Endothelial cell of coronary artery (primary cell): ENCODE data around the gene TMEM203. TPM values are rescaled to one million over a fixed set of nuclear protein-coding genes. Genes with fewer than 3 reads are reported as not detected.

Experiments used
- total RNA-seq: library from RNA; depleted of rRNA; stranded (reverse); fragments of >200 nt; gene quantifications from 2 replicates; pipeline ENCODE4 v1.2.3, GENCODE V29; 2014

TMEM203 gene, protein sequence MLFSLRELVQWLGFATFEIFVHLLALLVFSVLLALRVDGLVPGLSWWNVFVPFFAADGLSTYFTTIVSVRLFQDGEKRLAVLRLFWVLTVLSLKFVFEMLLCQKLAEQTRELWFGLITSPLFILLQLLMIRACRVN
- total RNA-seq, result 22.7 and 26.8 TPM in 2 replicates

DNA sequence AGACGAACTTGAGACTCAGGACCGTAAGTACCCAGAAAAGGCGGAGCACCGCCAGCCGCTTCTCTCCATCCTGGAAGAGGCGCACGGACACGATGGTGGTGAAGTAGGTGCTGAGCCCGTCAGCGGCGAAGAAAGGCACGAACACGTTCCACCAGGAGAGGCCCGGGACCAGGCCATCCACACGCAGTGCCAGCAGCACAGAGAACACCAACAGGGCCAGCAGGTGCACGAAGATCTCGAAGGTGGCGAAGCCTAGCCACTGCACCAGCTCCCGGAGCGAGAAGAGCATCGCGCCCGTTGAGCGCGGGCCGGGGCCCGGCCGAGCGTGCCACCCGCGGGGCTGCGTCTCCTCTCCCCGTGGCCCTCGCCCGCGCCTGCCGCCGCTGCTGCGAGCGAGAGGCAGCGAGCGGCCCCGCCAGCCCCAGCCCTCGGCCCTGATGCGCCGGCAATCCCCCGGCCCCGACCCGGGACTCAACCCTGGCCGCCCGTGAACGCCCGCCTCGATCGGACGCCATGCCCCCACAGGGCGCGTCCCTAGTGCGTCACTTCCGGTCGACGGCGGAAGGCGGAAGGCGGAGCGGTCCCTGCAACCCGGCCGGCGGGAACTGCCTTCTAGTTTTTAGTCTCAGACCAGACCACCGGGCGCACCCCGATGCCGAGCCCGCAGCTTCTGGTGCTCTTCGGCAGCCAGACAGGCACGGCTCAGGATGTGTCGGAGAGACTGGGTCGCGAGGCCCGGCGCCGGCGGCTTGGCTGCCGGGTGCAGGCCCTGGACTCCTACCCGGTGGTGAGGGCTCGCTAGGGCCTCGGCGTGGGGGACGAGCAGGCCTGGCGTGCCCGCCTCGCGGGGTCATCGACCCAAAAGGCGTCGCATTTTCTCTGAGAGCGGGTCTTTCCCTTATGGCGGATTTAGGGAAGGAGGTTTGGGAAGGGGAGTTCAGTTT lies at the start of gene TMEM203, which contains the start of gene NDOR1:
TSS of gene TMEM203 (minus strand) at position 523 of the 944 bp plus-strand sequence. CDS start at position 289, 234 bp downstream.
TSS of gene NDOR1 (plus strand) at position 575 of the 944 bp plus-strand sequence. CDS start at position 653, 78 bp downstream.

DNA sequence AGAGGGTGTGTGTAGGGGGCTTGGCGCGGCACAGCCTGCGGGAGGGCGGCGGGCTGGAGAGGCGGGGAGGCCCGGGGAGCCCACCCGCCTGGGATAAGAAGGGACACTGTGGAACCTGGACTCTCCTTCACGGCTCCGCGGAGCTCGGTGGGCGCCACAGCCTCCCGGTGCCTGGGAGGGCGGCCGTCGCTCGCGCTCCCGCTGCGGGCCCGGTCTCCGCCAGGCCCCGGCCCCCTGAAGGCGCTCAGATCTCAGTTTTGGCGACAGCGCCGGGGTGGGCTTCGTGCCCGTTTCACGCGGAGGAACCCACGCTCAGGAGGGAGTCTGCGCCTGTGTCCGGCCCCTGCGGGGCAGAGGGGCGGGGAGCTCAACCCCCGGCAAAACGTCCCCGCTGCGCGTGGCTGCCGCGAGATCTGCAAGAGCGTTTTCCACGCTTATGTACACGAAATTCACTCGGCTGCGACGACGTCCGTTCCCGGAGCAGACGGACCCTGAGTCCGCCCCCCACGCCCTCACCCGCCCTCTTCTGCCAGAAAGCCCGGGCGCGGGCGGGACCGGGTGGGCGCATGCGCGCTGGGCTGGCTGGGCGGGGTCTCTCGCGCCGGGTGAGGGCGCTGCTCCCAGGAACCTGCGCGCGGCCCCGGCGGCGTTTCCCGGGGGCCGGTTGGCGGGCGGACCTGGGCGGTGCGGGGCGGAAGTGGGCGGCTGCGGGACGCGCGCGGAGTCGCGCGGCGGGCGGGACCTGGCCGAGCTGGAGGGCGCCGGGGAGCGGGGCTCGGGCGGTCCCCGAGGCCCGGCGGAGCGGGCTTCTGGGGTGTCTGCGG lies 49.4 kb upstream of the TMEM203 start, which contains the start of gene NELFB:
TSS of gene NELFB (plus strand) at position 704 of the 824 bp plus-strand sequence.

DNA sequence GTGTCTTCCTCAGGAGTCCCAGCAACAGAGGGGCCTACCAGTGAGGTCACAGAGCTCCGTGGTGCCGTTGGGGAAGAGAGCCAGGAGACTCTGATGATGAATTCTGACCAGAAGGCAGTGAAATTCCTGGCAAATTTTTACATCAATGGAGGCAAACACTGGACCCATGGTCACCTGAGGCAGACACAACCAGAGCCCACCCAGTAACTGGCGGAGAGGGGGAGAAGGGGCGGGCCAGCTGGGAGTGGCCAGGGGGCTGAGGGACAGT lies 45.7 kb upstream of the TMEM203 start, which contains the start of gene STPG3:
TSS of gene STPG3 (plus strand) at position 93 of the 268 bp plus-strand sequence. CDS start at position 94, 1 bp downstream.

DNA sequence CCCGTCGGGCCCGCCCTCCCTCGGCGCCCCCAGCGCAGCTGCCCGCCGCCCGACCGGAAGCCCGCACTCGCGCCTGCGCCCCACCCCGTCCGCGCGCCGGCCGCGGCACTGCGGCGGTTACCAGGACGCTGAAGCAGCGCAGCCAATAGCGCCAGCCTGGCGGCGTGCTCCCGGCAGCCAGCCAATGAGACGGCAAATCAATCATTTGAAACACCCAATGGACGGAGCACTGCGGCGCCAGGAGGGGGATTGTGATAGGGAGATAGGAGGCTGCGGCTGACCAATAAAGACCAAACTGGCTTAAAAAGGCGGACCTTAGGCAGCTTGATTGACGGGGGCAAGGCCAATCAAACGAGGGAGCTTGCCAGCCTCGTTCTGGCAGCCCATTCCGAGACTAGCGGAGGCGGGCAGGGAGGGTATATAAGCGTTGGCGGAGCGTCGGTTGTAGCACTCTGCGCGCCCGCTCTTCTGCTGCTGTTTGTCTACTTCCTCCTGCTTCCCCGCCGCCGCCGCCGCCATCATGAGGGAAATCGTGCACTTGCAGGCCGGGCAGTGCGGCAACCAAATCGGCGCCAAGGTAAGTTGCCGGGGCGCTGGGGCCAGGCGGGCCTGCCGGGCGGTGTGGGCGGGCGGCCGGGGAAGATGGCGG lies 35.5 kb upstream of the TMEM203 start, which contains the start of gene TUBB4B:
TSS of gene TUBB4B (plus strand) at position 447 of the 649 bp plus-strand sequence. CDS start at position 521, 74 bp downstream.

DNA sequence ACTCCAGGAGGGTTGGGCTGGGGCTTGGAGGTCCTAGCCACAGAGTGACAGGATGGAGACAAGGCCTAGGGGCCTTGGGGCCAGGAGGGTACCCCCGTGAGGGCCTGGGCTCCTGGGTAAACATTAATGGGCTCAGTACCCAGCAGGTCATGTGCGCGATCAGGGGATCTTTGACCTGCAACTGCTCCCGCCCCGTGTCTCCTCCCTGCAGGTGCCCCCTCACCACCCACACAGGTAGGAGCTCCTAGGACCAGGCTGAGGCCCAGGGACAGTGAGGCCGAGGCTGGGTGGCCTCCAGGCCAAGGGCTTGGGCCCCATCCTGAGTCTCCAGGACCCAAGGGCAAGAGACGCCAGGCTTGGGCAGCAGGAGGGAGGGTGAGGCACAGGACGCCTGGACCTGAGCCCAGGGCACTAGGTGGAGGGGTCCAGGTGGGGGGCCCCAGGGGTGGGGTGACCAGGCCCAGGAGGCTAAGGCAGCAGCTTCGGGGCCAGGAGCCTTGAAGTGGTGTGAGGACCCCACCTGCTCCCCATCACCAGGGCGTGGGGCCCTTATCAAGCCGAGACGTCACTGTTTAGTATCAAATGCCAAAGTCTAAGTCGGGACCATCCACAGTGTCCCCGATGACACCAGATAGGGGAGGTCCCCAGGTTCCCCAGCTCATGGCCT lies 25.4 kb upstream of the TMEM203 start, which contains the start of gene SLC34A3:
TSS of gene SLC34A3 (plus strand) at position 197 of the 667 bp plus-strand sequence. CDS start 802 bp downstream, outside the sequence.

DNA sequence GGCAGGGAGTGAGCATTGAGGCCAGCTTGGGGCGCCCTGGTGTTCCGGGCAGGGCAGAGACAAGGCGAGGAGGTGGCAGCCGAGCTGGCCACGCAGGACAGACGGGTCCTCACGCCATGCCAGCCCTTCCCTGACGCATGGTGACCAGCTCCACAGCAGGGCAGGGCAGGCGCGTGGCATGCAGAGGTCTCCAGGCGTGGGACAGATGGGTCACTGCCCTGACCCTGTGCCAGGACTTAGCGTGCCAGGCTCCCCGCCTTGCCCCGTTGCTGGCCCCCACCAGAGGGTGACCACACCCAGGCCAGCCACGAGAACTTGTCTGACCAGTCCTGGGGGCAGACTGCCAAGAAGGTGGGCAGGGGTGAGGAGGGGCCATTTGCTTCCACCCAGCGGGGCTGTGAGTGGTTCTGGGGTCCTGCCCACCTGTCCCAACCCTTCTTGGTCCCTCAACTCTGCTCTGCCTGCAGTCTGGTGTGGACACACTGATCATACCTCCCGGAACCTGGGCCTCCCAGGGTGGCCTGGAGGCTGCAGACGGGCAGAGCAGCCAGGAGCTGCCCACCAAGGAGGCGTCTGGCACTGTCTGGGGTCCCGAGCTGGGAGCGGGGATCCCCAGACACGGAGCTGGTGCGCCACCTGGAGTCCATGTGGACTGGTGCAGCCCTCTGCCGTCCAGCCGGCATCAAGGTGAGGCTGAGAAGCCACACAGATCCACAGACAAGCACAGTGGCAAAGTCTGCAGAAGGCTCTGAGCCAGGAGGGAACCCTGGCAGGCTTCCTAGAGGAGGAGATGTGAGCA lies 21.8 kb upstream of the TMEM203 start, which contains the start of gene RNF224:
TSS of gene RNF224 (plus strand) at position 449 of the 799 bp plus-strand sequence. CDS start 834 bp downstream, outside the sequence.

DNA sequence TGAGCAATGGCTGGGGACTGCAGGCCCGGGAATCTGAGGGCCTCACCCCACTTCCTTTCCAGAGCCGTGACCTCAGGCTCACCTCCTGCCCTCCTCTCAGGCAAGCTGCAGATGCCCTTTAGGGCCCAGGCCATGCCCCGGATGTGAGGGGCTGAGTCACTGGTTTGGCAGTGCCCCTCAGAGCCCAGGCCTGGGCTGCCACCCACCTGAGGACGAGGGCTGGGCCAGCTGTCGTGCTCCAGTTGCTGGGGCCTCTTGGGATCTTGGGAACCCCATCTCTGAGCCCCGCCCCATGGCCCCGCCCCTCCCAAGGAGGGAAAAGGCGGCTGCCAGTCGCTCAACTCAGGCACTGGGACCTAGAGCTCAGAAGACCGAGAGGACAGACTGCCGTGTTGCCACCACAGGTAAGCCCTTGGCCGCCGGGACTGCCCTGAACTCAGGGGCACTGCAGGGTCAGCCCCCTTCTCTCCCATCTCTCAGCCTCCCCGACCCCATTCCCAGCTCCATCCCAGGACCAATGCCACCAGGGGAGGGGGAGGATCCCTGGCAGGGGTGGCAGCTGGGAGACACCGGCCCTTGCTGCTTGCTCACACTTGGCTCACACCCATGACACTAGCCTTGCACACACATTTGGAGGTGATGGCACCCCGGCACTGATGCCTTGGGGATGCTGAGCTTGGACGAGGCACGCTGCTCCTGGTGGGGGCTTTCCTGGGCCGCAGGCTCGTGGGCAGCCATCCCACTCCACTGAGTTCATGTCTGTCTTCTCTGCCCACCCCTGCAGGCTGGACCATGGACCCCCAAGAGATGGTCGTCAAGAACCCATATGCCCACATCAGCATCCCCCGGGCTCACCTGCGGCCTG lies 19.6 kb upstream of the TMEM203 start, which contains the start of gene CYSRT1:
TSS of gene CYSRT1 (plus strand) at position 345 of the 865 bp plus-strand sequence. CDS start at position 793, 448 bp downstream.

DNA sequence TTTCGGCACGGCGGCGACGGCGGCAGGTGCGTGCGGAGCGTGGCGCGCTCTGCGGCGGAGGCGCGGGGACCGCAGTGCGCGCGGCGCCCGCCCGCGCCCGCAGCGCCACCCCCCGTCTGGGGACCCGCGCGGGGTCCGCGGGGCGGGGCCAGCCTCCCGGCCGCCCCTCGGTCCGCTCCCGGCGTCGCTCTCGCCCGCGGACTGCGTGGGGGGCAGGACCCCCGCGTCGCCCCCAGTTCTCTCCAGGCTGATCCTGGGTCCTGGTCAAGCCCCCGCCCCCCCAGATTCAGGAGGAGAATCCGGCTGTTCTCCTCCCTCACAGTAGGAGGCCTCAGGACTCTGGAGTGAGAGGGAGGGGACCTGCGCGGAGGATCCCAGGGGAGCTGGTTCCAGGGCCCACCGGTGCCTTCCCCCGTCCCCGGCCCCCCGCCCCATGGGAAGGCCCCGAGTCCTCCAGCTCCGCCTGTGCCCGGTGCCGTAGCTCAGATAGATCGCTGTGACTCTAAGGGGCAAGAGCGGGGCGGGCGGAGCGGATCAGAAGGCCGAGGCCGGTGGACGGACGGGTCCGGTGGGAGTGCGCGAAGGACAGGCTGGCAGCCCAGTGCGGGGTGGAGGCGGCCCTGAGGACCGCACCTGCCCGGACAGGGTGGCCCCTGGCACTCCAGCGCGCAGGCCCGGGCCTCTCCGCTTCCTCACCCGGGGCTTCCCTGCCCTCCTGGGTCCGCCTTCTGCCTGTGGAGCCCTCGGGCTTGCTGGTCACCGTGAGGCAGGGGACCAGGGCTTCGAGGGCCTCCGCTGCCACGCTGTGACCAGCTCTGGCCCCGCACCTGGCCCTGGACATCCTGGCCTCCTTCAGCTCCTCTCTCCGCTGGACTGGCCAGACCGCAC lies 17.0 kb upstream of the TMEM203 start, which contains the start of gene RNF208:
TSS of gene RNF208 (minus strand) at position 51 of the 888 bp plus-strand sequence. CDS start 1,028 bp downstream, outside the sequence.

DNA sequence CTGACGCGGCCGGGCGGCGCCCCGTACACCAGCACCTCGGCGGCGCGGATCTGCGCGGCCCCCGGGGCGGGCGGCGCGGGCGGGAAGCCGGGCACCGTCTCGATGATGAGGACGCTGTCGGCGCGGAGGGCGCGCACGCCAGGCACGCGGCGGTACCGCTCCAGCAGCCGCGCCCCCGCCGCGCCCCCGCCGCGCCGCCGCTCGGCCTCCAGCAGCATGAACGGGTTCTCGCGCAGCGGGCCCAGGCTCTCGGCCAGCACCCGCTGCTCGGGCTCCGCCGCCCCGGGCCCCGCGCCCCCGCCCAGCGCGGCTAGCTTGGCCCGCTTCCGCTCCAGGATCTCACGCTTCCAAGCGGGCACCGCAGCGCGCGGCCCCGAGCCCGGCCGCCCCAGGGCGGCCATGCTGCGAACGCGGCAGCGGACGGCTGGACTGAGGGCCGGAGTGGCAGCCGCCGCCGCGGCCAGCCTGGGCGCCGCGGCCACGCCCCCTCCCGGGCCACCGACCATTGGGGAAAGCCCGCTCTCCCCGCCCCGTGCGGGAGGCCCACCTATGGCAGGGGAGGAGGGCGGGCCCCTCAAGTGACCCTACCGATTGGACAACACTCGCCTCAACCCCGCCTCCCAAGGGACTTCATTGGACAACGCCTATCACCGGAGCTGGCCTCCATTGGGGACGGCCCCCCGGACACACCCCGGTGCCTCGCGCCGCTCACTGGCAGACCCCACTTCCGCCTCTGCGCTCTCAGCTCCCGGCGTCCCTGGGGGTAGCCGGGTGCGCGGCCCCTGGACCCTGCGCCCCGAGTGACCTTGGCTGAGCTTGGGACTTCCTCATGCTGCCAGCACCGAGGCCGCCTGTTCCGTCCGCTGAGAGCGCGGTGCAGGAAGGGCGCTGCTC lies 4.9 kb downstream of the TMEM203 start, which contains the start of gene TPRN:
TSS of gene TPRN (minus strand) at position 431 of the 894 bp plus-strand sequence. CDS start at position 401, 30 bp downstream.

DNA sequence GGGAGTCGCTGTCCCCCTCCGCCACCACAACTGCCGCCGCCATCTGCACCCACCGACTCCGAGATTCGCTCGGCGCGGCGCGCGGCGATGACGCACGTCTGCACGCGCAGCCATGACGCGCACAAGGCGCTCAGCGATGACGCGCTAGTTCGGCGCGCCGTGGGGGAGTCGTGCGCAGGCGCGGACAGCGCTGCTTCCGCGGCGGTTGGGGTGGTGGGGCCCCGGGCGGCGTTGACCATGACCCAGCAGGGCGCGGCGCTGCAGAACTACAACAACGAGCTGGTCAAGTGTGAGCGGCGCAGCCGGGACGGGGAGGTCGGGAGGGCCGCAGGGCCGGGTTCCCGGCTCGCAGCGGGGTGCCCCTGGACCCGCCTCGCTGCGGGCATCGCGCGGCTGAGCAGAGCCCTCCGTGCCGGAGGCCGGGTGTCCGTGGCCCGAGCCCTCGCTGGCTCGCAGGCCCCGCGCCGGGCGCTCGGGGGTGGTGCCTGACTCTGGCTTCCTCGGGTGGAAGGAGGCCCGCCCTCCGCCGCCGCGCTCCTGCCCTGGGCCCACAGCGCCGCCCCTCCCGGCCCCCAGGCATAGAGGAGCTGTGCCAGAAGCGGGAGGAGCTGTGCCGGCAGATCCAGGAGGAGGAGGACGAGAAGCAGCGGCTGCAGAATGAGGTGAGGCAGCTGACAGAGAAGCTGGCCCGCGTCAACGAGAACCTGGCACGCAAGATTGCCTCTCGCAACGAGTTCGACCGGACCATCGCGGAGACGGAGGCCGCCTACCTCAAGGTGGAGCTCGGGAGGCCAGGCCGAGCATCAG lies 16.8 kb downstream of the TMEM203 start, which contains the start of the genes ANAPC2 and SSNA1:
TSS of gene ANAPC2 (minus strand) at position 71 of the 807 bp plus-strand sequence. CDS start at position 43, 28 bp downstream.
TSS of gene SSNA1 (plus strand) at position 187 of the 807 bp plus-strand sequence. CDS start at position 238, 51 bp downstream.

DNA sequence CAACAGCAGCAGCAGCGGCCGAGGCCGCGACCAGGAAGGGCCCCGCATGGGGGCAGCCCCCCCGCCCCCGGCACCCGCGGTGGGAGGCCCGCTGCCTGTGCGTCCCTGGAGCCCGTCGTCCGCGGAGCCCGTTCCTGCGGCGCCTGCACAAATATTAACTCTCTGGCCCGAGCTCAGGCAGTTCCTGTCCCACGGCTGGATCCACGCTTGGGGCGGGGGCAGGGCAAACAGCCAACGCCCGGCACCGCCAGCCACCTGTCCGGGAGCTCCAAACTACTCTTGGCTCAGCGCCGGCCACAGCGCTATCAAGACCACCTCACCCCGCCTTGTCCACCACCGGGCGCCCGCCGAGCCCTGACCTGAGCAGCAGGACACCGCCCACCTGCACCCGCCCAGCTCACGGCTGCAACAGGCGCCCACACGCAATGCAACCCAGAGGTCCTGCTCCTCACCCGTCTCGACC lies 35.5 kb downstream of the TMEM203 start, which contains the start of gene LRRC26:
TSS of gene LRRC26 (minus strand) at position 156 of the 463 bp plus-strand sequence. CDS start at position 48, 108 bp downstream.

